Kidney (tissue), 14 donors: ENCODE measurements around the gene HOXD12. TPM values are rescaled to one million over a fixed set of nuclear protein-coding genes. Genes with fewer than 3 reads are reported as not detected.

ENCODE experiments used
- DNase-seq, 5 donors: peaks; one replicate each; pipeline ENCODE4 v3.0.0-alpha.2; 2013 to 2020
- FAIRE-seq: peaks from 2 replicates; lab custom pipeline; 2012; peaks lifted over from hg19 to GRCh38; lab: Jason Lieb, UNC
- H3K27ac ChIP-seq, 2 donors: one replicate each; pipeline ENCODE4 v1.7.0; 2013; ENCODE audit warnings: low read depth in 2 of 2, low read length in 2 of 2, inconsistent platforms in 1 of 2
- H3K27me3 ChIP-seq: one replicate; pipeline ENCODE4 v1.7.1; 2013; ENCODE audit warnings: low read length, inconsistent platforms; ENCODE audit not compliant: control insufficient read depth, insufficient read depth
- H3K36me3 ChIP-seq, 3 donors: one replicate each; pipeline versions ENCODE4 v1.7.0 to v1.7.1; 2013; ENCODE audit warnings: low read length in 3 of 3, control low read depth in 1 of 3, inconsistent platforms in 1 of 3; ENCODE audit not compliant: insufficient read depth in 3 of 3, control insufficient read depth in 2 of 3
- H3K4me1 ChIP-seq, 3 donors: one replicate each; pipeline versions ENCODE4 v1.7.0 to v1.7.1; 2013; ENCODE audit warnings: low read length in 3 of 3, inconsistent platforms in 1 of 3, low read depth in 1 of 3; ENCODE audit not compliant: control insufficient read depth in 2 of 3, insufficient read depth in 2 of 3
- H3K4me3 ChIP-seq, 3 donors: one replicate each; pipeline versions ENCODE4 v1.7.0 to v1.8.1; 2013; ENCODE audit warnings: low read length in 3 of 3, control low read depth in 1 of 3, inconsistent platforms in 1 of 3
- H3K9ac ChIP-seq, 3 donors: one replicate each; pipeline versions ENCODE4 v1.7.0 to v1.7.1; 2013; ENCODE audit warnings: low read length in 3 of 3, control low read depth in 1 of 3, inconsistent platforms in 1 of 3
- H3K9me3 ChIP-seq, 3 donors: one replicate each; pipeline versions ENCODE4 v1.7.0 to v1.7.1; 2013; ENCODE audit warnings: low read length in 3 of 3, control low read depth in 1 of 3, inconsistent platforms in 1 of 3; ENCODE audit not compliant: control insufficient read depth in 2 of 3, insufficient read depth in 1 of 3
- intact Hi-C: fragments of 100-400 bp; cut with DNase I; formaldehyde crosslinking; loops from one replicate; pipeline ENCODE4 v1.11.1; 2022
- polyA plus RNA-seq: library from polyadenylated mRNA; stranded (reverse); fragments of 350-450 nt; fragmentation: Illumina TruSeq; extraction: RNeasy Lipid Tissue Mini Kit (QIAGEN cat#74804); gene quantifications from one replicate; pipeline ENCODE4 v1.2.3, GENCODE V29; 2014; ENCODE audit warnings: low read depth, low replicate concordance; ENCODE audit not compliant: insufficient read depth
- total RNA-seq: library from RNA; stranded (reverse); fragmentation: NEBNext Ultra II Directional; extraction: Animal tissue kit (Norgen Biotek cat#: 25700); gene quantifications from one replicate; pipeline ENCODE4 v1.2.1, GENCODE V29; 2021
- TF ChIP-seq, protein P1 (sequence below): IDR thresholded peaks from 3 replicates; pipeline ENCODE4 v1.5.1; 2012; ENCODE audit warnings: mild to moderate bottlenecking, moderate library complexity, borderline replicate concordance; ENCODE audit not compliant: insufficient read depth; ENCODE audit errors: extremely low read depth
- donor health status: control.
- donor health status: control.
- donor health status: control.
- donor health status: control.
- donor health status: control.
- donor health status: DM: yes; HTN: yes; CAD: no.
- donor health status: Normal renal cell carcinoma (clear cell type).

HOXD12 gene
- total and polyA plus RNA-seq, 2 donors from 2014 or later = not detected

GRCh38 chr2:176066645-176067588 lies 32.7 kb upstream of the HOXD12 start:
- Histone ChIP-seq H3K4me3 (peak overlapping the region in 2 of 3 donors; percentile 13 to 40), H3K36me3 (no peaks in the 10 kb centered on the region), H3K27ac (no peak overlapping the region), H3K9ac (no peak overlapping the region), H3K27me3 (peaks cover 62% of the 10 kb centered on the region), H3K9me3 (no peaks in the 10 kb centered on the region), H3K4me1 (peaks cover 0 to 7% (median 5%) of the 10 kb centered on the region in 3 donors)
- TF ChIP-seq, protein P1, sequence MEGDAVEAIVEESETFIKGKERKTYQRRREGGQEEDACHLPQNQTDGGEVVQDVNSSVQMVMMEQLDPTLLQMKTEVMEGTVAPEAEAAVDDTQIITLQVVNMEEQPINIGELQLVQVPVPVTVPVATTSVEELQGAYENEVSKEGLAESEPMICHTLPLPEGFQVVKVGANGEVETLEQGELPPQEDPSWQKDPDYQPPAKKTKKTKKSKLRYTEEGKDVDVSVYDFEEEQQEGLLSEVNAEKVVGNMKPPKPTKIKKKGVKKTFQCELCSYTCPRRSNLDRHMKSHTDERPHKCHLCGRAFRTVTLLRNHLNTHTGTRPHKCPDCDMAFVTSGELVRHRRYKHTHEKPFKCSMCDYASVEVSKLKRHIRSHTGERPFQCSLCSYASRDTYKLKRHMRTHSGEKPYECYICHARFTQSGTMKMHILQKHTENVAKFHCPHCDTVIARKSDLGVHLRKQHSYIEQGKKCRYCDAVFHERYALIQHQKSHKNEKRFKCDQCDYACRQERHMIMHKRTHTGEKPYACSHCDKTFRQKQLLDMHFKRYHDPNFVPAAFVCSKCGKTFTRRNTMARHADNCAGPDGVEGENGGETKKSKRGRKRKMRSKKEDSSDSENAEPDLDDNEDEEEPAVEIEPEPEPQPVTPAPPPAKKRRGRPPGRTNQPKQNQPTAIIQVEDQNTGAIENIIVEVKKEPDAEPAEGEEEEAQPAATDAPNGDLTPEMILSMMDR = no peak
- FAIRE-seq (no peak), DNase-seq (peak in 4 of 5 donors; percentile 39 to 57 (median 48))
- intact Hi-C loops = no loop called here

DNA sequence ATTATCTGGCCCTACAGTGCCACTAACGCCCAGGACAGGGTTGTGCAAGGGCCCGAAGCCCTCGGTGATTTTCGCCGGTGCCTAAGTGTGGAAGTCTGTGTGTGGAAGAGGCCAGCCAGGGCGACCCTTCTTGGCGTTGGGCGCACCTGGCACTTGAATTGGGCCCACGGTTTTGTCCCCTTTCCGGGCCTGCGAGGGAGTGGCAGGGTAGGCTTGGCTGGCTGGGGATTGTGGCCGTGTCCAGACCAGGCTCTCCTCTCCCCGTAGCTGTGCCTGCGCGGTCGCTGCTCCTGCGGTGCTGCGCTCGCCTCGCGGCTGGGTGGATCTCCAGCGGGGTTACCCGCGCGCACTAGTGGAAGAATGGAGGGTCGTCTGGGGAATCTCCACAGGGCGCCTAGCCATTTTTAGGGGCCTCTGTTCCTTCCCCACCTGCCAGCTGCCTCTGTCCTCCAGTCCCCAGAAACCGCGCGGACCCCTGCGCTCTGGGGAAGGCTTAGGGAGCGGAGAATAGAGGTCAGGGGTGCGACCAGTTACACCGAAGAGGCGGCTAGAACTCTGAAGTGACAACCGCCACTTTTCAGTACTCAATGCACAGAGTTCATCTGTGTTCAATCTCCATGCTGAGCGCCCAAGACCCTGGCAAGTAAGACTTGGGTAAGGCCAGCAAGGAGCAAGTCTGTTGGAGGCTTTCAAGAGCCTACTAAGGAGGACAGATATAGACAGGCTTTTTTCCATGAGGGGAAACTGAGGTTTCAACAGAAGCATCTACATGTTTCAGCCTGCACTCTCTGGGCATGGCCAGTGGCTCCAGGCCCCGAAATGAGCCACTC lies 31.8 kb upstream of the HOXD12 start:
- Histone ChIP-seq H3K27me3 (peaks cover 70% of the 10 kb centered on the region), H3K4me3 (peak overlapping the region in 1 of 3 donors; percentile 40), H3K27ac (no peak overlapping the region), H3K9me3 (no peaks in the 10 kb centered on the region), H3K4me1 (peaks cover 0 to 7% (median 5%) of the 10 kb centered on the region in 3 donors), H3K36me3 (no peaks in the 10 kb centered on the region), H3K9ac (no peak overlapping the region)
- DNase-seq = peak; percentile 37 to 66 (median 54)
- TF ChIP-seq, protein P1 = no peak
- intact Hi-C loops = no loop called here
- no peak for FAIRE-seq

DNA sequence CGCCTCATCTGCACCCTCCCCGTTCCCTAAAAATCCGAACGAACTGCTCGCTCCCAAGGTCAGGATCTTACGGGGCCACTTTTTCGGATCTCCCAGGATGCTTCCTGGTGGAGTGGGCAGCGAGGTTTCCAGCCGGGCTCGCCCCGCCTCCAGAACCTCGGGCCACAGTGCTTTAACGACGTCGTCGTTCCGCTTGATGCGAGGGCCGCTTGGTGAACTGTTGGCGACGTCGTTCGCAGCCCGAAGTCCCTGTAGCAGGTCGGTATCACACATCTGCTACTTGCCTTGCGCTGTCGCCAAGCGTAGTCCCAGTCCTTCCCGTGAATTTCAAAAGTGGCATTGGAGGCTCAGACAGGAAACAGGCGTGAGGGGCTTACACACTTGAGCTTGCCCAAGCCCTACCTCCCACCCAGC lies 31.2 kb upstream of the HOXD12 start:
- H3K9ac ChIP-seq = no peak overlapping the region
- intact Hi-C loops = no loop called here
- TF ChIP-seq, protein P1 = no peak
- H3K4me1 ChIP-seq = peaks cover 0 to 7% (median 5%) of the 10 kb centered on the region in 3 donors
- H3K9me3 ChIP-seq = no peaks in the 10 kb centered on the region
- no peak overlapping the region for H3K27ac ChIP-seq
- DNase-seq (peak in 4 of 5 donors; percentile 63 to 74 (median 68)), FAIRE-seq (no peak)
- H3K27me3 ChIP-seq = peaks cover 73% of the 10 kb centered on the region
- no peaks in the 10 kb centered on the region for H3K36me3 ChIP-seq
- no peak overlapping the region for H3K4me3 ChIP-seq
